IPS-NIHi7 (cell line): ENCODE measurements around the gene TBCD.
"Not testable (repeated sequence)": the region's sequence is repeated elsewhere in the genome, so short reads cannot be mapped to it uniquely, and the experiment has no call there.

Experiments used
- DNase-seq: peaks from one replicate; pipeline ENCODE4 v3.0.0; 2012; ENCODE audit warnings: mixed read lengths; ENCODE audit errors: extremely low spot score

The TBCD gene

DNA sequence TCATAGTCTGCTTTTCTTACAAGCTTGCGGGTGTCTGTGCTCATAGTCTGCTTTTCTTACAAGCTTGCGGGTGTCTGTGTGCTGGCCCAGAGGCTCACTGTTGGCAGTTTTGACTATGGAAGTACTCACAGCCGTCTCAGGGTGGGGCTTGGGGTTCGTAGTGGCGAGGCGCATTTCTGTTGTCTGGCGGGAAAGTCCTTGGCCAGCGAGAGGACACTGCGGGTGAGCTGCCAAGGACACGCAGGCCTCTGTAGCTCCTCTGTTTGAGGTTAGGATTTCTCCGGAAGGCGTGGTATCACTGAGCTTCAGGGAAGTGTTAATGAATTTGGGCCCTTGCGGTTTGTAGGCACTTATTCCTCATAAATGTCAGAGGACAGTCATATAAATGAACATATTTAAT is 13.5 kb downstream of the TBCD start:
- no peak for DNase-seq

DNA sequence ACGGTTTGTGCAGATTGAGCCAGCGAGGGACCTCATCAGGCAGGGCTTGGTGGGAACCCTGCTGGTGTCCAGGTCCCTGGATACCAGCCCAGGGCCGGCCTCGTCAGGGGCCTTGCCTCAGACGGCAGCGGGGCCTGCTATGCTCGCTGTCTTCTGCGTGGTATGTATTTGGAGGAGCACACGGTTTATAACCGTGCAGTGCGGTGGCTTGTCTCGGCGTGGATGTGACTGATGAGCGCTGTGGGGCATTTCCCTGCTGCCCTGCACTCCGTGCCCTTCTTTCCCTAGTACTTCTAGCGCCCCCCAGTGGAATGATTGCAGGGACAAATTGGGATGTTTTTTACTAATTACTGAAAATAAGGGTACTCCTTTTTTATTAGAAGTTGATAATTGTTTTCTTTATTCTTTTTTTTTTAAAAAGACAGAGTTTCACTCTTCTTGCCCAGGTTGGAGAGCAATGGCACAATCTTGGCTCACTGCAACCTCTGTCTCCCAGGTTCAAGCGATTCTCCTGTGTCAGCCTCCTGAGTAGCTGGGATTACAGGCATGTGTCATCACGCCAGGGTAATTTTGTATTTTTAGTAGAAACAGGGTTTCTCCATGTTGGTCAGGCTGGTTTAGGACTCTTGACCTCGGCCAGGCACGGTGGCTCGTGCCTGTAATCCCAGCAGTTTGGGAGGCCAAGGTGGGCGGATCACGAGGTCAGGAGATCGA is 15.3 kb downstream of the TBCD start:
- peak; percentile 73 for DNase-seq

DNA sequence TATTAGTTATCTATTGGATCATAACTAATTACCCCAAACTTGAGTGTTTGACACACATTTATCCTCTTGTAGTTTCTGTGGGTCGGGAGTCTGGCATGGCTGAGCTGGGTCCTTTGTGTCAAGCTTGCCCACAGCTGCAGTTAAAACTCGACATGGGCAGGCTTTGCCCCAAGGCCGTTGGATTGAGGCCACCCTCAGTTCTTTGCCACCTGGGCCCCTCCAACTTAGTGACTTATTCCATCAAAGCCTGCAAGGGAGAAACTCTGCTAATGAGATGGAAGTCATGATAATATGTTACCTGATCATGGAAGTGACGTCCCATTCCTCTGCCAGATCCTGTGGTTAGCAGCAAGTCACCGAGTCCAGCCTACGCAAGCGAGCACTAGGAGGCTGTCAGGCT is 17.2 kb downstream of the TBCD start:
- DNase-seq: no peak

DNA sequence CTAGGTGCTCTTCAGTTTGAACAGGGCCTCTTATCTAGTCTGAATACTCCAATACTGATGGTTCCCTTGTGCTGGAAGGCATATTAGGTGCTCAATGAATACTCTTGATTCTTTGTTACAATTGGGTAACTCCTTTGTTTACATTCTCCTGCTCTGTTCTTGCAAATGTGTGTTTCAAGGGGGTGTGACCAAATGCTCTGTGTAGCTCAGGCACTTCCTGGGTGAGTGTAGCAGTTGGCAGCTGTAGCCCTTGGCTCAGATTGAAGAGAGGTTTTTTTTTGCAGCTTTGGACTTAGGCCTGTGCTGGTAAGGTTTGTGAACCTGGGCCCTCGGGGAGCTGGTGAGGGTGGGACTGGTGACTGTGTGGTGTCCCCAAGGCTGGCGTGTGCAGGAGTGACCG is 20.2 kb downstream of the TBCD start:
- no peak for DNase-seq

DNA sequence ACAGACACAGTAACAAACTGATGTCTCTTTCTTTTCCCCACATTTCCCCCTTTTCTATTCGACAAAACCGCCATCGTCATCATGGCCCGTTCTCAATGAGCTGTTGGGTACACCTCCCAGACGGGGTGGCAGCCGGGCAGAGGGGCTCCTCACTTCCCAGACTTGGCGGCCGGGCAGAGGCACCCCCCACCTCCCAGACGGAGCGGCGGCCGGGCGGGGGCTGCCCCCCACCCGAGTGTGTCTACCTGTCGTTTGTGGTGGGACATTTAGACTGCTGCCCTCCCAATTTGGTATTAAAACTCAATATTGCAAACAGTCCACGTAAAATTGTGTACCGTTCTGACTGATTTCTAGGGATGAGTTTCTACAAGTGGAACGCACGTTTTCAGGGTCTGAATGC is 22.6 kb downstream of the TBCD start:
- DNase-seq: not testable (repeated sequence)

DNA sequence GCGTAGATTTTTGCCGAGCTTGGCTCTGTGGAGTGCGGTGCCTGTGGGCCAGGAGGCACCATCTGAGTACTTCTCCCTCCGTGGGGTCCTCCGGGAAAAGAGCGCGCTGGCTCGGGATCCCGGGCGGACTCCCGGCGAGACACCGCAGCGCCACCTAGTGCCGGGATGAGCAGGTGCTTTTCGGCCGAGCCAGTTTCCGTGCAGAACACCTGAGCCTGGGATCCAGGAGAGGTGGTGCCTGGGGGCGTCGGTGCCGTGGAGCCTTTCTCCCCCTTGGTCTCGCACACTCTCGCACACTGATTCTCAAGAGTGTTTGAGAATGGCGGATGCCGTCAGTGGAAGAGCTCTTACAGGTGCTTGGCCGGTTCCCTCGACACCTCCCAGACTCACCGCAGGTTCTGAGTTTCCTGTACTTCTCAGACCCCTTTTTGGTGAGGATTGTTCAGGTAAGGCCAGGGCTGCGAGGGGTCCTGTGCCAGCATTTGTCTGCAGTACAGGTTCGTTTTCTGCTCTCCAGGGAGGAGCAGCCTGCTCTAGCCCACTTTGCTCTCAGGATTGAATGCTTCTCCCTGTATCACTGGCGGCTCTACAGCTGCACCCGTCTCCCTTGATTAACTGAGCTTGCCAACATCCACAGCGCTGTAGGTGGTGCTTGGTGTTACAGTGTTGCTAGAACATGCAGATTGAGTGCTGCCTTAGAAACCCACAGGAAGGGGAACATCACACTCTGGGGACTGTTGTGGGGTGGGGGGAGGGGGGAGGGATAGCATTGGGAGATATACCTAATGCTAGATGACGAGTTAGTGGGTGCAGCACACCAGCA is 23.3 kb downstream of the TBCD start:
- DNase-seq: peak; percentile 95

DNA sequence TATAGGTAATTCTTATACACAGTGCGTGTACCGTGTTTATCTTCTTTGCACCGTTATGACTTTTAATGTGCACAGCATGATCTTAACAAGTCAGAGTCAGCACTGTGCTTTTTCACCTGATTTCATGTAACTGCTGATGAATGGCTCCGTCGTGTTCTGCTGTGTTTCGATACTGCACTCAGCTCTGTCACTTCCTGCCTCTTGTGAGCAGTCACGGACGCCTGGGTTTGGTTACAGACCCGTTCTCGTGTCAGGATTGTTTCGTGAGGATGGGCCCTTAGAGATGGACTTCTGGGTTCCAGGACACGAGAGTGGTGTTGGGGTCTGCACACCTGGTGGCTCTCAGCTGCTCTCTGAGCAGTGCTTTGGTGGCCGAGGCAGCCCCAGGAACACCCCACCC is 24.6 kb downstream of the TBCD start:
- no peak for DNase-seq

DNA sequence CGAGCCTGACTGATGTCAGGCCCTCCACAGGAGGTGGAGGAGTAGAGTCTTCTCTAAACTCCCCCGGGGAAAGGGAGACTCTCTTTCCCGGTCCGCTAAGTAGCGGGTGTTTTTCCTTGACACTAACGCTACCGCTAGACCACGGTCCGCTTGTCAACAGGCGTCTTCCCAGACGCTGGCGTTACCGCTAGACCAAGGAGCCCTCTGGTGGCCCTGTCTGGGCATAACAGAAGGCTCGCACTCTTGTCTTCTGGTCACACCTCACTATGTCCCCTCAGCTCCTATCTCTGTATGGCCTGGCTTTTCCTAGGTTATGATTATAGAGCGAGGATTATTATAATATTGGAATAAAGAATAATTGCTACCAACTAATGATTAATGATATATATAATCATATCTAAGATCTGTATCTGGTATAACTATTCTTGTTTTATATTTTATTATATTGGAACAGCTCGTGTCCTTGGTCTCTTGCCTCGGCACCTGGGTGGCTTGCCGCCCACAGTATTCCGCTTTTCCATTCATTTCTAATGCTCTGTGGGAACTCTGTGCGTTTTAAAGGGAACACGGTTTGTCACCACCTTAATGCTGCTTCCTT is 26.0 kb downstream of the TBCD start:
- DNase-seq: not testable (repeated sequence)

DNA sequence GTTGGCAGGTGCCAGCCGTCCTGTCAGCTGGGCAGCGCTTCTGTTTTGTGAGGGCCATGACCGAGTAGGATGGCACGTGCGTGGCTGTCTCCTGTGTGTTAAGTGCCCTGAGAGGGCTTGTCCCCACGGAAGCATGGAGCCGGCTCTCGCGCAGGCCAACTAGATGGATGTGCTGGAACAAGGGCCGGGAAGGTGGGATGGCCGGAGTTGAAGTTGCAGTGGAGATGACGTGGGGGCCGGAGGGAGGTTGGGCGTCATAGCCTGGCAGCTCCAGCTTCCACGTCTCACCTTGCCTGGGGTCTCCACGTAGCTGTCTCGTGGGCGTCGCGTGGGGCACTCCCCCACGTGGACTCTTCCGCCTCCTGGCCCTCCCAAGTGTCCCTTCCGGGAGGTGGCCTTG is 27.7 kb downstream of the TBCD start:
- no peak for DNase-seq

DNA sequence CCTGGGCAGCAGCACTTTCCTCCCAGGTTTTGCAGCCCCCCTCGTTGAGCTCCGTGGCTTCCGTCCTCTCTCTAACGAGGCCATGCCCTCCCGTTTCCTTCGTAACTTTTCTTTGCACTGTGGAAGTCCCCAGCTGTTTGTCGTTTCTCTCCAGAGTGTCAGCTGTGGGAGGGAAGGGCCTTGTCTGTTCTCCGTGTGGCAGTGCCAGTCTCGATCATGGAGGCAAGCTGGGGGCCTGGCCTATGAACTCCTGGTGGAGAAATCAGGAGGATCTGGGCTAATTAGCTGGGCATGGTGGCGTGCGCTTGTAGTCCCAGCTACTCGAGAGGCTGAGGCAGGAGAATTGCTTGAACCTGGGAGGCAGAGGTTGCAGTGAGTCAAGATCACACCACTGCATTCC is 28.3 kb downstream of the TBCD start:
- no peak for DNase-seq

DNA sequence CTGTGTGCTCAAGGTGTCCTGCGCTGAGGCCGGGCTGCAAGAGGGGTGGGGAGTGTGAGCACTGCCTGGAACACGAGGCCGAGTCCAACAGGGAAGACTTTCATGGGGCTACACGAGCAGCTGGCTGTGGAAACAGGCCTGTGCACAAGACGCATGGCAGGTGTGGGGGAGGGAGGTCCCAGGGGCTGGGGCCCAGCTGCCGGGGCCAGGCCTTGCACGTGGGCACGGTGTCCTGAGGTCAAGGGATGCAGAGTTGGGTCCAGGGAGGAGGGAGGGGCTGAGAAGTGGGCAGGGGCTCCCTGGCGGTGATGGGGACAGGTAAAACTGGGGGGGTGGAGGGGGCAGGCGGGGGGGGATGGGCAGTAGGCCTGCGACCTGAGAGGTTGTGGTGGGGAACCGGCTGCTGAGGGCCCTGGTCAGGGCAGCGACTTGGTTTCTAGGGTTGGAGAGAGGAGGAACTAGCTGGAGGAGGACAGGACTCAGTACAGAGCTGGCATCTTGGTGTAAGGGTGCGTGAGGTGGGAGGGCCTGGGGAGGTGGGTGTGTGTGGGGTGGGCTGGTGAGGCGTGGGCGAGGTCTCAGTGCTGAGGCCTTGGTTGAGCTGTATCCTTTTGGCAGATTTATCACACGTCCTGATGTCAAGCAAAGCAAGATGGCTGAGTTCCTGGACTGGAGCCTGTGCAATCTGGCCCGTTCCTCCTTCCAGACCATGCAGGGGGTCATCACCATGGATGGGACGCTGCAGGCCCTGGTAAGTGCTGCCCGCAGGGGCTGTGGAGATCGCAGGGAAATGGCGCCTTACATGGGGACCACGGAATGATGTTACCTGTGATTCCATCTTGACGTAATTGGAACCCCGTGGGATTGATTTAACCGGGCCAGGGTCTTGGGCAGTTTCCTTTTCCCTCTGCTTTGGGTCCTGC is 29.4 kb downstream of the TBCD start:
- DNase-seq: no peak

DNA sequence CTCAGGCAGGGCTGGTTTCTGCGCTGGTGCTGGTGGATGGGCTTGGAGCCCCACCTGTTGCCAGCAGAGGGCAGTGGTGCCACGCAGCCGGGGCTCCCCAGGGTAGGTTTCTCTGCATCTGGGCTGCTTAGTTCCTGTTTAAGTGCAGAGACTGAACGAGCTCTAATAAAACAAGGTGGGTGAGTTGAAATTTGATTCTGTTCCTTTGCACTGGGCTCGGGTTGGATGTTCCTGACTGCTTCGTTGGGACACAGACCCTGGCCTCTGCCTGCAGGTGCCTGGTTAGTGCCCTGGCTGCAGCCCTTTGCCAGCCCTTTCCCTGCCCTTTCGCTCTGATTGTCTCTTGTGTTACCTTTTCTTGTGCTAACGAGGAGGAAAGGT is 30.0 kb downstream of the TBCD start:
- peak; percentile 95 for DNase-seq

DNA sequence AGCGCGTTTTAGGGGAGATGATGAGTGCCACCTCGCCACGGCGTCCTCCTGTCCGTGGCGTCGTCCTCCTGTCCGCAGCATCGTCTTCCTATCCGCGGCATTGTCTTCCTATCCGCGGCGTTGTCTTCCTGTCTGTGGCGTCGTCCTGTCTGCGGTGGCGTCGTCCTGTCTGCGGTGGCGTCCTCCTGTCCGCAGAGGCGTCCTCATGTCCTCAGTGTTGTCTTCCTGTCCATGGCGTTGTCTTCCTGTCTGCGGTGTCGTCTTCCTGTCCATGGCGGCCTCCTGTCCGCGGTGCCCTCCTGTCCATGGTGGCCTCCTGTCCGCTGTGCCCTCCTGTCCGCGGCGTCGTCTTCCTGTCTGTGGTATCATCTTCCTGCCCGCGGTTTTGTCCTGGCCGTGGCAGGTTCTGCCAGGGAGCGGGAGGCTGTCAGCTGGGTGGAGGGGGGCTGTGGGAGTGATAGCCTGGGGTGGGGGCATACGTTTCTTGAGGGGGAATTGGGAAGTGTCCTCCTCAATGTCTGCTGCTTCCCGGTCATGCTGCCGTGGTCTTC is 30.9 kb downstream of the TBCD start:
- no peak for DNase-seq

DNA sequence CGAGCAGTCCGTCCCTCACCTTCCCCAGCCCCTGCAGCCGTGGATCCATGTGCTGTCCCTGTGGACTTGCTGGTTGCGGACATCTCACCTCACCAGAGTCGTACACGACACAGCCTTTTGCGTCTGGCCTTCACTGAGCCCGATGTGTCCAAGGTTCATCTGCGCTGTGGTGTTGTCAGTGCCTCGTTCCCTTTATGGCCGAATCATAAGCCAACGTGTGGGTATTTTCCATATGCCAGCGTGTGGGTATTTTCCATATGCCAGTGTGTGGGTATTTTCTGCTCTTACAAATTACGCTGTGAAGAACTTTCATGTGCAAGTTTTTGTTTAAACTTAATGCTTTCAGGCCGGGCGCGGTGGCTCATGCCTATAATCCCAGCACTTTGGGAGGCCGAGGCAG is 31.6 kb downstream of the TBCD start:
- DNase-seq: no peak

DNA sequence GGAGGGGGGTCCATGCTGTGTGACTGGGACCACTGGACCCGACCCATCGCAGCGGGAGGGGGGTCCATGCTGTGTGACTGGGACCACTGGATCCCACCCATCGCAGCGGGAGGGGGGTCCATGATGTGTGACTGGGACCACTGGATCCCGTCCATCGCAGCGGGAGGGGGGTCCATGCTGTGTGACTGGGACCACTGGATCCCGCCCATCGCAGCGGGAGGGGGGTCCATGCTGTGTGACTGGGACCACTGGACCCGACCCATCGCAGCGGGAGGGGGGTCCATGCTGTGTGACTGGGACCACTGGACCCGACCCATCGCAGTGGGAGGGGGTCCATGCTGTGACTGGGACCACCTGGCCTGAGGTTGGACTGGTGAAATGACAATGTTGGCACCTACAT is 33.7 kb downstream of the TBCD start:
- not testable (repeated sequence) for DNase-seq

DNA sequence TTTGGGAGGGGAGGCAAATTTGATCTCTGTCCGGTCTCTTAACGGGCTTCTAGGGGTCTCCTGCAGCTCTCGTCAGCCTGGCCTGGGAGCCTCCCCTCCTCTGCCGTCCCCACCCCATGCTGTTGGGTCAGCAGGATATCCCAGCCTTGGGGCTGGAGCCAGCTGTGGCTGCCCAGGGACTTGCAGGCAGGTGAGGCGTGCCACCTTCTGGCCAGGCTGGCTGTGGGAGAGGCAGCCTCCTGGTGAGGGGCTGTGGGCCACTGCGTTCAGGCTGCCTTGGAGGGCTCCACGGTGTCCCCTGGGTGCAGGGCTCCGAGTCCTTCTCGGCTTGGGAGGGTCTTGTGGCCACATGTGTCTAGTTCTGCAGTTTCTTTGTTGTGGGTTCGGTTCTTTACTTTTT is 34.6 kb downstream of the TBCD start:
- DNase-seq: no peak

DNA sequence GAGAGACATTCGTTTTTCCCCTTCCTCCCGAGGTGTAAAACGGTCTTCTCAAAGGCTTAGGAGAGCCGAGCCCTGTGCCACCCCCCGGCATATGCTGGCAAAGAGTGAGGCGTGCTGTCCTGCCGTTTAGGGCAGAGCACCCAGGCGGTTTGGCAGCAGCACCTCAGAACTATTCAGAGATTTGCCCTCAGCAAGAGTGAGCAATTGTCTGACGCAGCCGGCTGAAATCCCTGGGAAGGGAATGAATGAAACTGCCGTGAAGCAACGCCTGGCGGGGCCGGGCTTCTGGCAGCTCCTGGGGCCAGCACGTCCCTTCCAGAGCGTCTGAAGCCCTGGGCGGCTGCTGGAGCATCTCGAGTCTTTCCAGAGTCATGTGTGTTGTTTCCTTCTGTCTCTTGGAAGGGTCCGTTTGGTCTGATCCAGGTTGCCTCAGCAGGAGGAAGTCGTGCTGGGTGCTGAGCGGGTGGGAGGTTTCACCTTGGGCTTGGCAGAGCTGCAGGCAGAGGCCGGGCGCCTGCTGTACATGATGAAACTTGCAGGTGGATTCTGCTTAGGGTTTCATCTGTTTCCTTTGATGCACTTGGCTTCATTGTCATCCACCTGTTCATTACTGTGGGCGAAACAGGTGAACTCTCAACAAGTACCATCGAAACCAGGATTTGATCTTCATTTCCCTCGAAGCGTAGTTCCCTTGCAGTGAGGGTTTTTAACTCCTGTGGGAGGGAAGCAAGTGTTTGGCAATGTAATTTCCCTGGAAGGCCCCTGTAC is 35.4 kb downstream of the TBCD start:
- DNase-seq: no peak

DNA sequence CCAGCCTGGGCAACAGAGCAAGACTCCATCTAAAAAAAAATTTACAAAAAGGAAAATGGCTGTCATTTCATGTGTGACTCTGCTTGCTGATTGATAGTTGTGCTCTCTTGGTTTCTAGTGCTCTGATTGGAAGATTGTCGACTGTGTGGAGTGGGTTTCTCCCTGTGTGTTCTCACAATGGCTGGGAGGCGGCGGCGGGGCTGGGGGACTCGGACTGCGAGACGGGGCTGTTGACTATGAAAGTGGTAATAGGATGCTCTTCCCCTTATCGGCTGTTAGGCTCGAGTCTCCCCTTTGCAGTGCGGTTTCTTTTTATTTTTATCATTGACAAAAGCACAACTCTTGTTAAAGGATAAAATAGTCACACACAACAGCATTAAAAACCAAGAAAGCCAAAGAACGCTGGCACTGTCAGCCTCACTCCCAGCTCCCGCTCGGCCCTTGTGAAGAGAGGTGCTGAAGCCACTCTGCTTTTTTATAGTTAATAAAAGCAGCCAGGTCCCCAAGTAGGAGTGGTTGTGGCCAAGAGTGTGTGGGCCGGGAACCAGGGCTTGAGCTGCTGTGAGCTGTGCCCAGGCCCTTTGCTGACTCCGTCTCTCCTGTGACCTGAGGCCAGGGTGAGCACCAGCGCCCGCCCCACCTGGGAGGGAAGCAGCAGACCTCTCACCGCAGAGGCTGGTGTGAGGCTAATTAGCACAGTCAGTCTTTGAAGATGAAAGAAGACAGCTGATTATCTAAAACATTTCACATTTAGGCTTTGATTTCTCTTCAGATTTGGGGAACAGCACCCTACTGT is 36.5 kb downstream of the TBCD start:
- DNase-seq: no peak

DNA sequence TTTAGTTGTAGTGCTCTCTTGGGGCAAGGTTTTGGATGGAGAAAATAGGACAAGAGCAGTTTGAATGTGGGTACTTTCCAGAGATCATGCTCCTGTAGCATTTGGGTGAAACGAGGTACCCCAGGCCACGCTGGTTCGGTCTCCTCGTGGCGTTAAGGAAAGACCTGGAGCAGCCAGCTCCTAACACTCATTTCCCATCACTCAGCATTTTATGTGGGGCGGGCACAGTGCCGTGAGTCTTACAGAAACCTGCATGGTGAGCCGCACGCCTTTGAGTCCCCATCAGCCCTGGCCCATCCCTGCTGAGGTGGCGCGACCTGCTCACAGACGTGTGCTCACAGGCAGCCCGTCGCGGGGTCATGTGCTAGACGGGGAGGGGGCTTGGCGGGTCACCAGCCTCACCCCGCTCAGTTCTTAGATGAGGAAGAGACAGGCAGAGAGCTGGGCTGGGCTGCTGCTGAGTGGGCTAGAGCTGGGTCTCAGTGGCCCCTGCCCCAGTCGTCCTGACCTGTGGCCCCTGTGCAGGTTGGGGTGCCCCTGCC is 37.3 kb downstream of the TBCD start:
- DNase-seq: no peak

DNA sequence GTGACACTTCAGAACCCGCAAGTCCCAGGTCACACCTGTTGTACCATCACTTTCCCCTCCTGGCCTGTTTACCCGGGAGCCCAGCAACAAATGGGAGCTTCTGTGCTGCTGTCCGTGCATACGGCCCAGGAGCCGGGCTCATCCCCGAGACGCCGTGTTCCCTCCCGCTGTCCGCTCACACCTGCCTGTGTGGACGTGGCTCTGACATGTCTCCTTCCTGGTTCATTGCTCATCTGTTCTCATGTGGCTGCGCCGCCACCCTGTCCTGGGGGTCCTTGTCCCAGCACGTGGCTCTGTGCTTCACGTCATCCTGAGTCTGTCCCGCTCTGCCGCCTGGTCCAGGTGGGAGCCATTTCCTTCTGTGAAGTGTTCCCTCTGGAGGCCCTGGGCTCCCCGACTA is 37.9 kb downstream of the TBCD start:
- no peak for DNase-seq
